22Rv1 (cell line): ENCODE results near the gene TRANK1.
"Not testable (repeated sequence)": the region's sequence is repeated elsewhere in the genome, so short reads cannot be mapped to it uniquely, and the experiment has no call there.

Experiments
- H3K27ac ChIP-seq: fragments of 450-650 bp; 2 replicates; pipeline ENCODE4 v1.5.1; 2017
- CTCF ChIP-seq: fragments of 450-650 bp; IDR thresholded peaks from 2 replicates; pipeline ENCODE4 v1.5.1; 2017; ENCODE audit warnings: mild to moderate bottlenecking
- ZFX ChIP-seq: fragments of 450-650 bp; IDR thresholded peaks from 2 replicates; pipeline ENCODE4 v1.6.1; 2017; ENCODE audit warnings: antibody characterized with exemption, borderline replicate concordance

TRANK1 gene

GRCh38 chr3:36894914-36895313 lies 49.9 kb downstream of the TRANK1 start:
- no peak overlapping the region for H3K27ac ChIP-seq

GRCh38 chr3:36893826-36894225 lies 51.0 kb downstream of the TRANK1 start:
- no peak overlapping the region for H3K27ac ChIP-seq
- TF ChIP-seq ZFX (no peak), CTCF (no peak)

More at GRCh38 chr3:36894914-36895313, 49.9 kb downstream of the TRANK1 start:
- TF ChIP-seq ZFX: no peak
- TF ChIP-seq CTCF: no peak

GRCh38 chr3:36893137-36893557 lies 51.7 kb downstream of the TRANK1 start:
- TF ChIP-seq CTCF (no peak), ZFX (no peak)
- no peak overlapping the region for H3K27ac ChIP-seq

DNA sequence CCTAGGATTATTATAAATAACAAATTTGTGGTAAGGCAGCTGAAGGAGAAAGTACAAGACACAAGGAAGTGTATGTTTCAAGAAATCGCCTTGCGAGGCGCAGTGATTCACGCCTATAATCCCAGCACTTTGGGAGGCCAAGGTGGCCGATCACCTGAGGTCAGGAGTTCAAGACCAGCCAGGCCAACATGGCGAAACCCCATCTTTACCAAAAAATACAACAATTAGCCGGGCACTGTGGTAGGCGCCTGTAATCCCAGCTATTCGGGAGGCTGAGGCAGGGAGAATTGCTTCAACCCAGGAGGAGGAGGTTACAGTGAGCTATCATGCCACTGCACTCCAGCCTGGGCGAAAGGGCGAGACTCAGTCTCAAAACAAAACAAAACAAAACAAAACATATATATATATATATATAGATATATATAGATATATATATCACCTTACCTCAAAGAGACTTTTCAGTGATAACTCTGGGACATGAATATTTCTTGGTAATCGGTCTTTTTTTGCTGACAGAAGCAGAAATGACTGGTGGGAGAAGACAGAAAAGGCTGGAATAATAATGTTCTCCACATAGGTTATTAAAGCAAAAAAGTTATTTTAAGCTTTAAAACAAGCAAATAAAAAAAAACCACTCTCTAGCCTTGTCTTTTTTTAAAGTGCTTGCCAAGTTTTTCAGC lies 52.3 kb downstream of the TRANK1 start:
- TF ChIP-seq ZFX: no peak
- H3K27ac ChIP-seq: no peak overlapping the region

GRCh38 chr3:36891701-36892160 lies 53.1 kb downstream of the TRANK1 start:
- no peak overlapping the region for H3K27ac ChIP-seq
- no peak for TF ChIP-seq ZFX
- no peak for TF ChIP-seq CTCF

GRCh38 chr3:36891097-36891496 lies 53.8 kb downstream of the TRANK1 start:
- not testable (repeated sequence) for H3K27ac ChIP-seq

DNA sequence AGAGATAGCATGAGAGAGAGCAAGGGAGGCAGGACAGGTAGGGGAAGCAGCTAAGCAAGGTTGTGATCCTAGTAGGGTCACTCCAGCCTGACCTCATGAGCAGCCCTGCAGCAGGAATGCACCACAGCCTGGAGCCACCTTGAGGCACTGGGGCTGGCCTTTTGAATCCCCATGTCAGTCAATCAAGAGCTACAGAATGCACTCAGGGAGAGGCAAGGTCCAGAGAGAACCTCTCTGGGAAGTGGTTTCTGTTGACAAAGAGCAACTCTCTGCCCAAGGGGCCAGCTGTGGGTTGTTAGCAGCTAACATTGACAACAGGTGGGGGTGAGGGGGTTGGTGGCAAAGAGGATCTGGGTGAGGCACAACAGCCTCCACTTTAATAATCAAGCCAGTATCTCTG lies 54.6 kb downstream of the TRANK1 start:
- H3K27ac ChIP-seq: no peak overlapping the region
- no peak for TF ChIP-seq CTCF
- no peak for TF ChIP-seq ZFX

DNA sequence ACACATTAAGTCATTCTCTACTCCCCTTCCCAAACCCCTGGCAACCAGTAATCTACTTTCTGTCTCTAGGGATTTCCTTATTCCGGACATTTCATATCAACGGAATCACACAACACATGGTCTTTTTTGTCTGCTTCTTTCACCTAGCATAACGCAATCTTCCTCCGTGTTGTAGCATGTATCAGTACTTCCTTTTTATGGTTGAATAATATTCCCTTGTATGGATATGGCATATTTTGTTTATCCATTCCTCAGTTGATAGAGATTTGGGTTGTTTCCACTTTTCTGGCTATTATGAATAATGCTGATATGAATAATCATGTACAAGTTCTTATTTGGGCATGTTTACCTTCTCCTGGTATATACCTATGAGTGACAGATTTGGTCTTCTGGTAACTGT lies 63.1 kb downstream of the TRANK1 start:
- no peak overlapping the region for H3K27ac ChIP-seq
- TF ChIP-seq ZFX (no peak), CTCF (no peak)

DNA sequence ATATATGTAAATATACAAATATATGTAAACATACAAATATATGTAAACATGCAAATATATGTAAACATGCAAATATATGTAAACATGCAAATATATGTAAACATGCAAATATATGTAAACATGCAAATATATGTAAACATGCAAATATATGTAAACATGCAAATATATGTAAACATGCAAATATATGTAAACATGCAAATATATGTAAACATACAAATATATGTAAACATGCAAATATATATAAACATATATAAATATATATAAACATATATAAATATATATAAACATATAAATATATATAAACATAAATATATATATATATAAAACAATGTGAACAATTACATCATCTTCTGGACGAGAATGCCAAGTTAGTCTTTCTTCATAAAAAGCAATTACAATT lies 65.0 kb downstream of the TRANK1 start:
- H3K27ac ChIP-seq: not testable (repeated sequence)
